HEK293 (cell line): Measurements from ENCODE around the gene LILRB5.
"Not testable (repeated sequence)": the region's sequence is repeated elsewhere in the genome, so short reads cannot be mapped to it uniquely, and the experiment has no call there.

Source experiments
- CTCF ChIA-PET: fragments of 350-600 bp; formaldehyde crosslinking; extraction: SDS; loops from one replicate; lab custom pipeline; 2021; ENCODE audit warnings: antibody characterized with exemption; lab: Yijun Ruan, JAX
- POLR2A ChIA-PET: fragments of 300-600 bp; formaldehyde crosslinking; extraction: SDS; loops from one replicate; lab custom pipeline; 2020; ENCODE audit warnings: antibody characterized with exemption, inconsistent platforms; lab: Yijun Ruan, JAX
- H3K27ac ChIP-seq: fragments of 200-500 bp; sonication (Bioruptor generic); 2 replicates; pipeline ENCODE4 v1.5.1; 2014; ENCODE audit warnings: low read depth, low read length, control low read depth, inconsistent platforms; ENCODE audit errors: extremely low read depth
- H3K36me3 ChIP-seq, 2 experiments: fragments of 200-500 bp in 1 of 2; sonication (Bioruptor generic) in 1 of 2; 1 replicate in 1 of 2; 2 replicates in 1 of 2; pipeline ENCODE4 v1.5.1; 2014 to 2017; ENCODE audit warnings: inconsistent platforms in 2 of 2, low read length in 2 of 2; ENCODE audit not compliant: control insufficient read depth in 2 of 2, insufficient read depth in 1 of 2
- H3K4me1 ChIP-seq: fragments of 200-500 bp; sonication (Bioruptor generic); 2 replicates; pipeline ENCODE4 v1.5.1; 2014; ENCODE audit warnings: mild to moderate bottlenecking, low read length, inconsistent platforms; ENCODE audit not compliant: control insufficient read depth, insufficient read depth
- H3K4me3 ChIP-seq: 2 replicates; pipeline ENCODE4 v1.5.1; 2011; ENCODE audit warnings: low read depth, mild to moderate bottlenecking, control low read depth, low read length, moderate library complexity
- H3K9me3 ChIP-seq: fragments of 200-500 bp; sonication (Bioruptor generic); 2 replicates; pipeline ENCODE4 v1.5.1; 2014; ENCODE audit warnings: low read depth, low read length, inconsistent platforms; ENCODE audit not compliant: control insufficient read depth, insufficient read depth
- OSR2 ChIP-seq: fragments of 450-650 bp; formaldehyde crosslinking; IDR thresholded peaks from 2 replicates; pipeline ENCODE4 v1.5.1; 2016; ENCODE audit warnings: missing biosample characterization, missing genetic modification characterization
- SETDB1 ChIP-seq: IDR thresholded peaks from one replicate; pipeline ENCODE4 v1.6.1; 2017; ENCODE audit warnings: mild to moderate bottlenecking, low read length, moderate library complexity, mixed read lengths; ENCODE audit not compliant: insufficient read length
- YY2 ChIP-seq: fragments of 450-650 bp; formaldehyde crosslinking; IDR thresholded peaks from 2 replicates; pipeline ENCODE4 v1.5.1; 2016; ENCODE audit warnings: missing biosample characterization, missing genetic modification characterization
- ZBTB48 ChIP-seq: fragments of 450-650 bp; formaldehyde crosslinking; IDR thresholded peaks from 2 replicates; pipeline ENCODE4 v1.5.1; 2016; ENCODE audit warnings: missing biosample characterization, missing genetic modification characterization
- ZBTB49 ChIP-seq: fragments of 450-650 bp; formaldehyde crosslinking; IDR thresholded peaks from 2 replicates; pipeline ENCODE4 v1.5.1; 2016; ENCODE audit warnings: missing biosample characterization, missing genetic modification characterization, low read depth
- ZNF140 ChIP-seq: fragments of 450-650 bp; formaldehyde crosslinking; IDR thresholded peaks from 2 replicates; pipeline ENCODE4 v1.5.1; 2016; ENCODE audit warnings: missing biosample characterization, missing genetic modification characterization
- ZNF169 ChIP-seq: fragments of 450-650 bp; formaldehyde crosslinking; IDR thresholded peaks from 2 replicates; pipeline ENCODE4 v1.5.1; 2016; ENCODE audit warnings: missing biosample characterization, missing genetic modification characterization
- ZNF211 ChIP-seq: fragments of 450-650 bp; formaldehyde crosslinking; IDR thresholded peaks from 2 replicates; pipeline ENCODE4 v1.5.1; 2016; ENCODE audit warnings: low read depth, missing biosample characterization, missing genetic modification characterization
- ZNF221 ChIP-seq: fragments of 450-650 bp; formaldehyde crosslinking; IDR thresholded peaks from 2 replicates; pipeline ENCODE4 v1.5.1; 2017; ENCODE audit warnings: missing biosample characterization, missing genetic modification characterization, borderline replicate concordance
- ZNF350 ChIP-seq: fragments of 450-650 bp; formaldehyde crosslinking; IDR thresholded peaks from 2 replicates; pipeline ENCODE4 v1.5.0; 2017; ENCODE audit warnings: missing biosample characterization, mild to moderate bottlenecking, missing genetic modification characterization
- ZNF394 ChIP-seq: fragments of 450-650 bp; formaldehyde crosslinking; IDR thresholded peaks from 2 replicates; pipeline ENCODE4 v1.5.1; 2016; ENCODE audit warnings: missing biosample characterization, missing genetic modification characterization, mild to moderate bottlenecking, moderate library complexity, borderline replicate concordance
- ZNF473 ChIP-seq: fragments of 450-650 bp; formaldehyde crosslinking; IDR thresholded peaks from 2 replicates; pipeline ENCODE4 v1.5.1; 2017; ENCODE audit warnings: missing biosample characterization, missing genetic modification characterization
- ZNF548 ChIP-seq: fragments of 450-650 bp; formaldehyde crosslinking; IDR thresholded peaks from 2 replicates; pipeline ENCODE4 v1.5.1; 2016; ENCODE audit warnings: missing biosample characterization, missing genetic modification characterization
- ZNF558 ChIP-seq: fragments of 450-650 bp; formaldehyde crosslinking; IDR thresholded peaks from 2 replicates; pipeline ENCODE4 v1.5.1; 2016; ENCODE audit warnings: missing biosample characterization, missing genetic modification characterization
- ZNF571 ChIP-seq: fragments of 450-650 bp; formaldehyde crosslinking; IDR thresholded peaks from 2 replicates; pipeline ENCODE4 v1.5.0; 2017; ENCODE audit warnings: missing biosample characterization, missing genetic modification characterization
- ZNF600 ChIP-seq: fragments of 450-650 bp; formaldehyde crosslinking; IDR thresholded peaks from 2 replicates; pipeline ENCODE4 v1.5.1; 2016; ENCODE audit warnings: missing biosample characterization, missing genetic modification characterization
- ZNF792 ChIP-seq: fragments of 450-650 bp; formaldehyde crosslinking; IDR thresholded peaks from 2 replicates; pipeline ENCODE4 v1.5.1; 2016; ENCODE audit warnings: missing biosample characterization, missing genetic modification characterization
- ZNF843 ChIP-seq: fragments of 450-650 bp; formaldehyde crosslinking; IDR thresholded peaks from 2 replicates; pipeline ENCODE4 v1.5.1; 2016; ENCODE audit warnings: missing biosample characterization, missing genetic modification characterization
- ZXDB ChIP-seq: fragments of 450-650 bp; formaldehyde crosslinking; IDR thresholded peaks from 2 replicates; pipeline ENCODE4 v1.5.1; 2016; ENCODE audit warnings: missing biosample characterization, missing genetic modification characterization
- TF ChIP-seq, protein P1 (sequence below): fragments of 450-650 bp; formaldehyde crosslinking; IDR thresholded peaks from 2 replicates; pipeline ENCODE4 v1.5.1; 2016; ENCODE audit warnings: missing biosample characterization, missing genetic modification characterization

Gene LILRB5

DNA sequence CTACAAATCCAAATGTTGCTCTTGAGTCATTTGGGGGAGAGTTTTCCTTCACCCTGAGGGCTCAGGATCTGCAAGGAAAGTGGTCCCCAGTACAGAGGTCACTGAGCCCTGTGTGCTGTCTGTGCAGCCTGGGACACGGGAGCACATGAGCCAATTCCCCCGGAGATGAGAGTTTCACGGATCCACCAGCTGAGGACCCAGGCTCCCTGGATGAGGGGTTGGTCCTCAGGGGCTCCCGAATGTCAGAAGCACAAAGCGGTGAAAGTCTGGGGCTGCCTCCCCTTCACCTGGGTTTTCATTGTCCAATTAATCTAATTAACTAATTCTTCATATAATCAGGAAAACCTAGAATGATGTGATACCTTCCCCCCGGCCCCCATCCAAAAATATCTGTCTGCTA is 37.5 kb upstream of the LILRB5 start:
- Histone ChIP-seq H3K36me3 (no peaks in the 10 kb centered on the region), H3K4me3 (no peak overlapping the region), H3K4me1 (no peaks in the 10 kb centered on the region), H3K27ac (no peak overlapping the region), H3K9me3 (no peaks in the 10 kb centered on the region)
- TF ChIP-seq ZNF473 (tag by site-specific recombination) (no peak), ZNF843 (tag by site-specific recombination) (no peak), OSR2 (tag by site-specific recombination) (no peak)
- POLR2A ChIA-PET: no interaction called here
- CTCF ChIA-PET: interaction anchor here (0.7 kb wide), 1 partner anchor 510 kb away, joined by 5 read pairs; no protein-coding TSS in a partner anchor

DNA sequence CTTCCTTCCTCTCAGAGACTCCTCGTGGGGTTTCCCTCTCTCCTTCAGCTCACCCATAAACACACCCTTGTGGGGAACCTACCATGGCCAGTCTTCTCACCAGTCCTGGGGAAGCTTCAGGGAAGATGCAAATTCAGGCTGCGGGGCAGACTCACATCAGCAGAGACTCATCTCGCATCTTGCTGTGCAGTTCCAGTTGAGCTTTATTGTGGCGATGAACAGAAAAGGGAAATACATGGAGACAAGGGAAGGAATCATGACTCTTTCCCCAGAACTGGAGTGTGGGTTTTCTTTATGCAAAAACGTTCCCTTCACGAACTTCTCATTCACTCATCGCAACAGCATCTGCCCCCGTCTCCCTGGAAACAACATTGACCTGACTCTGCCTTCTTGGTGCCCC is 32.1 kb upstream of the LILRB5 start:
- POLR2A ChIA-PET, H3K27ac ChIP-seq, H3K4me1 ChIP-seq, H3K4me3 ChIP-seq, H3K9me3 ChIP-seq, H3K36me3 ChIP-seq, CTCF ChIA-PET: not testable (repeated sequence)

DNA sequence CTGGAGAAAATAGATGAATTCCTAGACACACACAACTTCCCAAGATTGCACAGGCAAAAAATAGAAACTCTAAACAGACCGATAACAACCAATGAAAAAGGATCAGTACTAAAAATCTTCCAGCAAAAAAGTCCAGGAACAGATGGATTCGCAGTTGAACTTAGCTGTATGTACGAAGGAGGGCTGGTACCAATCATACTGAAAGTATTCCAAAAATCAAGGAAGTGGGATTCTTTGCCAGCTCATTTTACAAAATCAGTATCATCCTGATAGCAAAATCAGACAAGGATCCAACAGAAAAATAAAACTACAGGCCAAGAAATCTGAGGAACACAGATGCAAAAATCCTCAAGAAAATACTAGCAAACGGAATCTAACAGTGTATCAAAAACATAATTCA is 30.4 kb upstream of the LILRB5 start:
- Histone ChIP-seq H3K36me3 (no peaks in the 10 kb centered on the region), H3K4me1 (no peaks in the 10 kb centered on the region), H3K27ac (no peak overlapping the region), H3K4me3 (no peak overlapping the region), H3K9me3 (no peaks in the 10 kb centered on the region)
- POLR2A ChIA-PET: no interaction called here
- TF ChIP-seq ZNF211 (tag by site-specific recombination) (no peak), ZNF140 (tag by site-specific recombination) (no peak), ZNF792 (tag by site-specific recombination) (no peak), ZNF221 (tag by site-specific recombination) (no peak), ZNF350 (no peak), ZNF548 (tag by site-specific recombination) (no peak), ZNF600 (tag by site-specific recombination) (no peak), SETDB1 (no peak), YY2 (tag by site-specific recombination) (no peak), ZNF473 (tag by site-specific recombination) (no peak), ZNF169 (tag by site-specific recombination) (no peak), ZNF571 (tag by site-specific recombination) (no peak), ZBTB49 (tag by site-specific recombination) (no peak), ZNF394 (tag by site-specific recombination) (no peak), ZBTB48 (tag by site-specific recombination) (no peak), ZXDB (tag by site-specific recombination) (no peak), ZNF558 (no peak)
- TF ChIP-seq, protein P1, sequence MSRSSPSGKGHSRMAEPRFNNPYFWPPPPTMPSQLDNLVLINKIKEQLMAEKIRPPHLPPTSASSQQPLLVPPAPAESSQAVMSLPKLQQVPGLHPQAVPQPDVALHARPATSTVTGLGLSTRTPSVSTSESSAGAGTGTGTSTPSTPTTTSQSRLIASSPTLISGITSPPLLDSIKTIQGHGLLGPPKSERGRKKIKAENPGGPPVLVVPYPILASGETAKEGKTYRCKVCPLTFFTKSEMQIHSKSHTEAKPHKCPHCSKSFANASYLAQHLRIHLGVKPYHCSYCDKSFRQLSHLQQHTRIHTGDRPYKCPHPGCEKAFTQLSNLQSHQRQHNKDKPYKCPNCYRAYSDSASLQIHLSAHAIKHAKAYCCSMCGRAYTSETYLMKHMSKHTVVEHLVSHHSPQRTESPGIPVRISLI (tag by site-specific recombination): no peak
- CTCF ChIA-PET: interaction anchor here (0.7 to 2.1 kb wide), 2 partner anchors 21 to 458 kb away, joined by 3 to 6 read pairs; no protein-coding TSS in a partner anchor

DNA sequence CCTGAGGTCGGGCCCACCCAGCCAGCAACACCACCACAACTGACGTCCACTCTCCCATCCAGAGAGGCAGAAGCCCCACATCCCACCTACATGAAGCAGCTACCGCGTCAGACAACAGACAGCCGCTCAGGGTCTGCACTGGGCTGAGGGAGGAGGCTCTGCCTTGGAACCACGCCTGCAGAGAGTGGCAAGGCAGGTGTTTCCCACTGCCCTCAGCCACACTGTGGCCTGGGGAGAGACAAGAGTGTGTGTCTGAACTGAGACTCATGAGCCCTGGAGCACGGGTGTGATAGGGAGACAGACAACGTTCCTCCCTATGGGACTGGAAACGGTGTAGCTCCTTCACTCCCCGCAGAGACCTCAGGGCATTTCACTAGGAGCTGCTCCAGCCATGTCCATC is 29.2 kb upstream of the LILRB5 start:
- H3K27ac ChIP-seq, H3K36me3 ChIP-seq, H3K9me3 ChIP-seq, H3K4me1 ChIP-seq, POLR2A ChIA-PET, H3K4me3 ChIP-seq: not testable (repeated sequence)
- CTCF ChIA-PET: interaction anchor here (2.1 kb wide), 1 partner anchor 20 kb away, joined by 6 read pairs; no protein-coding TSS in a partner anchor

GRCh38 chr19:54285427-54286056 is 28.5 kb upstream of the LILRB5 start:
- H3K4me3 ChIP-seq, CTCF ChIA-PET, H3K9me3 ChIP-seq: not testable (repeated sequence)

More at GRCh38 chr19:54285427-54286056, 28.5 kb upstream of the LILRB5 start:
- H3K27ac ChIP-seq, H3K4me1 ChIP-seq, H3K36me3 ChIP-seq, POLR2A ChIA-PET: not testable (repeated sequence)
